GM23338 (cell line): ENCODE results near the gene BRI3BP. TPM values are rescaled to one million over a fixed set of nuclear protein-coding genes. Genes with fewer than 3 reads are reported as not detected.

Experiments used
- ATAC-seq: fragments of 200-7000 bp; cut with Tn5 transposase; 3 replicates; pipeline ENCODE4 v1.9.1; 2020
- DNase-seq: peaks from one replicate; pipeline ENCODE4 v3.0.0-alpha.2; 2015; ENCODE audit warnings: low spot score
- H2AFZ ChIP-seq: fragments of 200-600 bp; sonication (generic); 2 replicates; pipeline ENCODE4 v1.8.0; 2016; ENCODE audit warnings: antibody characterized with exemption, mild to moderate bottlenecking, moderate library complexity
- H3F3A ChIP-seq: fragments of 200-600 bp; sonication (generic); replicated peaks from 2 replicates; pipeline ENCODE4 v1.8.0; 2017; ENCODE audit warnings: antibody characterized with exemption, mixed run types, low read depth
- H3K27ac ChIP-seq: fragments of 200-600 bp; sonication (generic); 2 replicates; pipeline ENCODE4 v1.6.1; 2016; ENCODE audit warnings: low read depth
- H3K27me3 ChIP-seq: fragments of 200-600 bp; sonication (generic); 2 replicates; pipeline ENCODE4 v1.8.0; 2016; ENCODE audit warnings: mild to moderate bottlenecking, mixed run types, moderate library complexity; ENCODE audit not compliant: insufficient read depth
- H3K36me3 ChIP-seq: fragments of 200-600 bp; sonication (generic); 2 replicates; pipeline ENCODE4 v1.8.0; 2016; ENCODE audit warnings: mild to moderate bottlenecking; ENCODE audit not compliant: insufficient read depth
- H3K4me1 ChIP-seq: fragments of 200-600 bp; sonication (generic); 2 replicates; pipeline ENCODE4 v1.8.0; 2016; ENCODE audit warnings: mild to moderate bottlenecking, moderate library complexity; ENCODE audit not compliant: insufficient read depth
- H3K4me2 ChIP-seq: fragments of 200-600 bp; sonication (generic); 2 replicates; pipeline ENCODE4 v1.7.1; 2017; ENCODE audit warnings: mixed run types
- H3K4me3 ChIP-seq: fragments of 200-600 bp; sonication (generic); 2 replicates; pipeline ENCODE4 v1.6.1; 2016; ENCODE audit warnings: mixed run types
- H3K79me2 ChIP-seq: fragments of 200-600 bp; sonication (generic); replicated peaks from 2 replicates; pipeline ENCODE4 v1.8.0; 2017; ENCODE audit warnings: mild to moderate bottlenecking; ENCODE audit not compliant: insufficient read depth
- H3K9me2 ChIP-seq: fragments of 200-600 bp; sonication (generic); 2 replicates; pipeline ENCODE4 v1.8.0; 2017; ENCODE audit not compliant: insufficient read depth
- H4K20me1 ChIP-seq: fragments of 200-600 bp; sonication (generic); replicated peaks from 2 replicates; pipeline ENCODE4 v1.8.0; 2017; ENCODE audit warnings: mild to moderate bottlenecking; ENCODE audit not compliant: insufficient read depth
- H3K27ac Mint-ChIP-seq: 2 replicates; pipeline ENCODE4 v1.8.0; 2020; ENCODE audit warnings: inconsistent platforms, mild to moderate bottlenecking, moderate library complexity, mixed read lengths
- H3K27me3 Mint-ChIP-seq: 3 replicates; pipeline ENCODE4 v1.8.0; 2022; ENCODE audit warnings: low read depth, mild to moderate bottlenecking, moderate library complexity, mixed read lengths, inconsistent platforms; ENCODE audit not compliant: insufficient read depth, poor library complexity
- H3K36me3 Mint-ChIP-seq: 3 replicates; pipeline ENCODE4 v1.8.0; 2021; ENCODE audit warnings: low read depth, mild to moderate bottlenecking, inconsistent platforms, moderate library complexity, mixed read lengths
- H3K4me1 Mint-ChIP-seq: 3 replicates; pipeline ENCODE4 v1.8.0; 2020; ENCODE audit warnings: mild to moderate bottlenecking, inconsistent platforms, mixed read lengths
- H3K4me3 Mint-ChIP-seq: 3 replicates; pipeline ENCODE4 v1.8.0; 2021; ENCODE audit warnings: moderate library complexity, mild to moderate bottlenecking, inconsistent platforms, mixed read lengths
- H3K9me3 Mint-ChIP-seq: 3 replicates; pipeline ENCODE4 v1.8.0; 2020; ENCODE audit warnings: moderate library complexity, mild to moderate bottlenecking, inconsistent platforms, mixed read lengths
- CREB1 ChIP-seq: fragments of 250-450 bp; sonication (Bioruptor Pico); IDR thresholded peaks from 2 replicates; pipeline ENCODE4 v1.5.0; 2020; ENCODE audit warnings: low read depth, mild to moderate bottlenecking, moderate library complexity
- CTCF ChIP-seq, 2 experiments: fragments of 200-600 bp in 1 of 2; sonication (generic) in 1 of 2; conservative IDR thresholded peaks; 2 replicates each; pipeline versions ENCODE4 v1.5.1 to v1.6.1; 2016 to 2017; ENCODE audit warnings: antibody characterized with exemption in 2 of 2, low read depth in 2 of 2, mild to moderate bottlenecking in 2 of 2, moderate library complexity in 1 of 2
- ETS1 ChIP-seq: IDR thresholded peaks from 2 replicates; pipeline ENCODE4 v1.6.1; 2016; ENCODE audit warnings: antibody characterized with exemption
- EZH2 ChIP-seq: fragments of 200-600 bp; sonication (generic); IDR thresholded peaks from one replicate; pipeline ENCODE4 v1.8.0; 2017; ENCODE audit warnings: antibody characterized with exemption, mild to moderate bottlenecking, low read depth; ENCODE audit not compliant: unreplicated experiment
- EZH2phosphoT487 ChIP-seq: fragments of 200-600 bp; sonication (generic); IDR thresholded peaks from one replicate; pipeline ENCODE4 v1.8.1; 2018; ENCODE audit warnings: antibody characterized with exemption; ENCODE audit not compliant: unreplicated experiment
- JUNB ChIP-seq: IDR thresholded peaks from one replicate; pipeline ENCODE4 v1.6.1; 2016; ENCODE audit warnings: antibody characterized with exemption; ENCODE audit not compliant: unreplicated experiment
- NANOG ChIP-seq: IDR thresholded peaks from 2 replicates; pipeline ENCODE4 v1.6.1; 2016; ENCODE audit warnings: antibody characterized with exemption, borderline replicate concordance
- POLR2AphosphoS5 ChIP-seq: IDR thresholded peaks from 2 replicates; pipeline ENCODE4 v1.6.1; 2016; ENCODE audit warnings: antibody characterized with exemption, low read depth
- REST ChIP-seq: IDR thresholded peaks from one replicate; pipeline ENCODE4 v1.6.1; 2018; ENCODE audit warnings: antibody characterized with exemption; ENCODE audit not compliant: unreplicated experiment
- STAT1 ChIP-seq: IDR thresholded peaks from one replicate; pipeline ENCODE4 v1.6.1; 2016; ENCODE audit warnings: antibody characterized with exemption; ENCODE audit not compliant: unreplicated experiment
- ZNF114 ChIP-seq: fragments of 250-450 bp; sonication (Bioruptor Pico); IDR thresholded peaks from 2 replicates; pipeline ENCODE4 v1.5.0; 2020; ENCODE audit warnings: mild to moderate bottlenecking, moderate library complexity
- ZNF331 ChIP-seq: fragments of 250-450 bp; sonication (Bioruptor Pico); IDR thresholded peaks from 2 replicates; pipeline ENCODE4 v1.5.0; 2020; ENCODE audit warnings: low read depth, mild to moderate bottlenecking, moderate library complexity
- ZNF462 ChIP-seq: fragments of 250-450 bp; sonication (Bioruptor Pico); IDR thresholded peaks from 2 replicates; pipeline ENCODE4 v1.5.0; 2020; ENCODE audit warnings: mild to moderate bottlenecking, moderate library complexity
- polyA plus RNA-seq: library from polyadenylated mRNA; unstranded; fragments of >200 nt; fragmentation: Nextera tagmentation; extraction: Ambion mirVana; gene quantifications from 2 replicates; pipeline ENCODE4 v1.2.1, GENCODE V29; 2016
- total RNA-seq: library from RNA; depleted of rRNA; stranded (reverse); fragments of >200 nt; shearing (Covaris generic); gene quantifications from 2 replicates; pipeline ENCODE4 v1.2.3, GENCODE V29; 2014

Gene BRI3BP
- total and polyA plus RNA-seq, 2 experiments from 2014 or later = 5.8 to 10.7 TPM

- no peak overlapping the region for H3K27ac Mint-ChIP-seq
- H3K36me3 ChIP-seq = no peaks in the 10 kb centered on the region
- H3K27ac ChIP-seq = no peak overlapping the region
Measured at GRCh38 chr12:125004621-125005020, 11.2 kb downstream of the BRI3BP start.

More at GRCh38 chr12:125004621-125005020, 11.2 kb downstream of the BRI3BP start:
- TF ChIP-seq POLR2AphosphoS5 = no peak
- TF ChIP-seq ZNF331 = no peak
- TF ChIP-seq JUNB = no peak
- TF ChIP-seq EZH2phosphoT487 = no peak
- TF ChIP-seq ZNF462 (CRISPR knock-in tag) = no peak
- no peak for TF ChIP-seq ZNF114 (CRISPR knock-in tag)
- no peak for TF ChIP-seq ETS1
- TF ChIP-seq CTCF (conservative IDR thresholded peaks at IDR 0.05; ENCODE audit: low read depth in 2 of 2) = no peak
- TF ChIP-seq EZH2 = no peak
- TF ChIP-seq STAT1 = no peak
- no peak for TF ChIP-seq NANOG
- no peak for TF ChIP-seq CREB1 (CRISPR knock-in tag)
- no peak for TF ChIP-seq REST
- H3K36me3 Mint-ChIP-seq = no peaks in the 10 kb centered on the region; the same call in 2 of the 3 replicates
- peaks cover 12% of the 10 kb centered on the region for H4K20me1 ChIP-seq
- H3K27me3 ChIP-seq = no peaks in the 10 kb centered on the region
- no peaks in the 10 kb centered on the region for H3K9me3 Mint-ChIP-seq
- H3K4me1 Mint-ChIP-seq = peaks cover 7% of the 10 kb centered on the region; the same call in 1 of the 3 replicates
- no peaks in the 10 kb centered on the region for H3K9me2 ChIP-seq
- peaks cover 86% of the 10 kb centered on the region for H3K79me2 ChIP-seq
- no peak overlapping the region for H2AFZ ChIP-seq
- no peaks in the 10 kb centered on the region for H3F3A ChIP-seq
- no peak overlapping the region for H3K4me2 ChIP-seq
- no peaks in the 10 kb centered on the region for H3K4me1 ChIP-seq
- ATAC-seq = no peak
- DNase-seq = no peak
- H3K4me3 Mint-ChIP-seq = no peak overlapping the region
- peaks cover 16% of the 10 kb centered on the region for H3K27me3 Mint-ChIP-seq
- no peak overlapping the region for H3K4me3 ChIP-seq
